ENCODE results near the gene IGFL1.

DNA sequence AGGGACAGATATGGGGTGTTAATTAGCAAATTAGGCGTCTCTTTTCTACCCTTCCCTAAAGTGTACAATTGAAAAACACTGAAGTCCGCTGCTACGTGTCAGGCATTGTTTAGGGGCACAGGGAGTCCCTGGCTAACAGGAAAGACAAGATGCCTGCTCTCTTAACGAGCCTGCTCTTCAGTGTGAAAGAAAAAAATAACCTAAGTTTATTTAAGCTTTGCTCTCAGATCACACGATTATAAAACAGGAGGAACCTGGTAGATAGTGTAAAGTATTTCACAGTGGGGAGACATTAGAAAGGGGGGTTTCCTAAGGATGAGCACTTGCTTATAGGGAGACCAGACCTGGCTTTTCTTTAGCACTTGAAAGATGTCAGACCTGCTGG, 42.8 kb upstream of the IGFL1 start:
- TF ChIP-seq POLR2AphosphoS5 (IDR thresholded peaks at IDR 0.05; ENCODE audit: low read depth, low read length) (no peak), POLR2A (IDR thresholded peaks at IDR 0.05; ENCODE audit: low read depth, low read length) (no peak), TAF1 (IDR thresholded peaks at IDR 0.05; ENCODE audit: low read depth, low read length) (no peak), PAX5 (IDR thresholded peaks at IDR 0.05; ENCODE audit: insufficient read depth, low read length, severe bottlenecking) (no peak), POU2F2 (IDR thresholded peaks at IDR 0.05; ENCODE audit: low read depth, low read length) (no peak)
